K562 (cell line): ENCODE measurements around the gene PKHD1. TPM values are rescaled to one million over a fixed set of nuclear protein-coding genes. Genes with fewer than 3 reads are reported as not detected.

Source experiments
- ATAC-seq: fragments of 200-7000 bp; cut with Tn5 transposase; 3 replicates; pipeline ENCODE4 v1.9.1; 2020; ENCODE audit warnings: moderate library complexity
- BruUV-seq: library from RNA; stranded (reverse); fragments of 400-500 nt; replicated peaks from 2 replicates; lab custom pipeline; 2021; lab: Mats Ljungman, UMichigan
- CTCF ChIA-PET: fragments of 300-600 bp; formaldehyde crosslinking; extraction: SDS; loops from one replicate; lab custom pipeline; 2021; ENCODE audit warnings: low intra/inter-chr PET ratio; lab: Yijun Ruan, JAX
- POLR2A ChIA-PET: fragments of 300-600, 350-650 bp; sonication (Branson Sonifier 250); formaldehyde crosslinking; extraction: SDS; loops from one replicate; lab custom pipeline; 2021; ENCODE audit warnings: antibody characterized with exemption, inconsistent platforms; lab: Yijun Ruan, JAX
- DNase-seq, 4 experiments: peaks; one replicate each; pipeline versions ENCODE4 v3.0.0 to v3.0.0-alpha.2; 2011 to 2018; ENCODE audit warnings: low spot score in 3 of 4, mixed read lengths in 3 of 4; ENCODE audit errors: extremely low read depth in 1 of 4
- FAIRE-seq: peaks from 2 replicates; lab custom pipeline; 2011; peaks lifted over from hg19 to GRCh38; lab: Jason Lieb, UNC
- H2AFZ ChIP-seq: 2 replicates; pipeline ENCODE4 v1.6.0; 2011; ENCODE audit warnings: low read depth, low read length, control low read depth, inconsistent platforms
- H3K27ac ChIP-seq: fragments of 200-600 bp; 3 replicates; pipeline ENCODE4 v1.8.0; 2011; ENCODE audit warnings: low read depth, mild to moderate bottlenecking, control low read depth, inconsistent platforms, low read length, moderate library complexity, mixed read lengths; ENCODE audit errors: extremely low read depth
- H3K27me3 ChIP-seq, 2 experiments: fragments of 300-600 bp in 1 of 2; 2 replicates in 1 of 2; 3 replicates in 1 of 2; pipeline versions ENCODE4 v1.6.0 to v1.8.0; 2011; ENCODE audit warnings: inconsistent platforms in 2 of 2, low read length in 2 of 2, mild to moderate bottlenecking in 1 of 2, mixed read lengths in 1 of 2, moderate library complexity in 1 of 2; ENCODE audit not compliant: control insufficient read depth in 2 of 2, insufficient read depth in 2 of 2
- H3K36me3 ChIP-seq: fragments of 300-600 bp; 3 replicates; pipeline ENCODE4 v1.8.0; 2011; ENCODE audit warnings: mild to moderate bottlenecking, low read length, inconsistent platforms; ENCODE audit not compliant: control insufficient read depth, insufficient read depth
- H3K4me1 ChIP-seq, 2 experiments: fragments of 200-600 bp in 1 of 2; replicated peaks in 1 of 2; 2 replicates in 1 of 2; 3 replicates in 1 of 2; pipeline versions ENCODE4 v1.5.1 to v1.8.0; 2011; ENCODE audit warnings: inconsistent platforms in 2 of 2, low read length in 2 of 2, mild to moderate bottlenecking in 1 of 2, mixed read lengths in 1 of 2, moderate library complexity in 1 of 2; ENCODE audit not compliant: control insufficient read depth in 2 of 2, insufficient read depth in 2 of 2
- H3K4me2 ChIP-seq: 2 replicates; pipeline ENCODE4 v1.6.1; 2011; ENCODE audit warnings: low read length, control low read depth, inconsistent platforms, mixed read lengths; ENCODE audit not compliant: insufficient read depth
- H3K4me3 ChIP-seq: fragments of 200-600 bp; sonication (generic), shearing (Covaris generic); 2 replicates; pipeline ENCODE4 v1.5.1; 2016; ENCODE audit warnings: control low read depth, inconsistent platforms
- H3K79me2 ChIP-seq: fragments of 200-600 bp; 3 replicates; pipeline ENCODE4 v1.8.0; 2011; ENCODE audit warnings: low read length, inconsistent platforms; ENCODE audit not compliant: control insufficient read depth, insufficient read depth
- H3K9ac ChIP-seq, 2 experiments: 2 replicates each; pipeline versions ENCODE4 v1.6.0 to v1.6.1; 2011; ENCODE audit warnings: low read depth in 2 of 2, low read length in 2 of 2, control low read depth in 1 of 2, inconsistent platforms in 1 of 2, mild to moderate bottlenecking in 1 of 2, mixed read lengths in 1 of 2; ENCODE audit not compliant: insufficient read depth in 1 of 2
- H3K9me1 ChIP-seq: one replicate; pipeline ENCODE4 v1.6.0; 2011; ENCODE audit warnings: inconsistent platforms, mild to moderate bottlenecking, low read length, moderate library complexity; ENCODE audit not compliant: control insufficient read depth, insufficient read depth
- H3K9me3 ChIP-seq: replicated peaks from 2 replicates; pipeline ENCODE4 v1.5.1; 2011; ENCODE audit warnings: low read depth, low read length, inconsistent platforms; ENCODE audit not compliant: control insufficient read depth, insufficient read depth
- H4K20me1 ChIP-seq: replicated peaks from 2 replicates; pipeline ENCODE4 v1.6.1; 2011; ENCODE audit warnings: low read length, inconsistent platforms, mixed read lengths; ENCODE audit not compliant: control insufficient read depth, insufficient read depth
- C11orf30 ChIP-seq: fragments of 450-650 bp; IDR thresholded peaks from 2 replicates; pipeline ENCODE4 v1.6.1; 2016; ENCODE audit warnings: low read depth, mild to moderate bottlenecking
- CCNT2 ChIP-seq: IDR thresholded peaks from 2 replicates; pipeline ENCODE4 v1.6.1; 2011; ENCODE audit warnings: borderline replicate concordance, low read depth, mild to moderate bottlenecking, moderate library complexity, mixed read lengths, low read length; ENCODE audit not compliant: insufficient read length; ENCODE audit errors: extremely low read depth
- MCM5 ChIP-seq: fragments of 450-650 bp; IDR thresholded peaks from 2 replicates; pipeline ENCODE4 v1.6.1; 2016; ENCODE audit warnings: low read depth
- NEUROD1 ChIP-seq: fragments of 150-350 bp; IDR thresholded peaks from 2 replicates; pipeline ENCODE4 v1.6.1; 2014; ENCODE audit warnings: borderline replicate concordance, low read length, low read depth; ENCODE audit not compliant: partially characterized antibody
- PHF21A ChIP-seq: fragments of 450-650 bp; IDR thresholded peaks from 2 replicates; pipeline ENCODE4 v1.6.1; 2017; ENCODE audit warnings: low read depth, borderline replicate concordance
- SMC3 ChIP-seq: conservative IDR thresholded peaks from 2 replicates; pipeline ENCODE4 v1.6.1; 2011; ENCODE audit warnings: low read depth, low read length, improper control_type of control experiment; ENCODE audit not compliant: insufficient read depth
- XRCC4 ChIP-seq: IDR thresholded peaks from one replicate; pipeline ENCODE4 v1.6.1; 2011; ENCODE audit not compliant: insufficient read depth, insufficient read length; ENCODE audit errors: extremely low read depth
- ZBTB1 ChIP-seq: sonication (generic); formaldehyde crosslinking; IDR thresholded peaks from 2 replicates; pipeline ENCODE4 v1.8.1; 2023; ENCODE audit warnings: missing genetic modification reagents, low read depth, mild to moderate bottlenecking, borderline replicate concordance
- ZBTB9 ChIP-seq: fragments of 450-650 bp; formaldehyde crosslinking; IDR thresholded peaks from 2 replicates; pipeline ENCODE4 v1.4.0; 2020; ENCODE audit warnings: mild to moderate bottlenecking, moderate library complexity
- ZEB2 ChIP-seq: fragments of 450-650 bp; IDR thresholded peaks from 2 replicates; pipeline ENCODE4 v1.6.1; 2016
- ZNF134 ChIP-seq: fragments of 250-450 bp; sonication (Bioruptor Pico); conservative IDR thresholded peaks from 2 replicates; pipeline ENCODE4 v1.4.0; 2020
- ZNF239 ChIP-seq: fragments of 250-450 bp; sonication (Bioruptor Pico); IDR thresholded peaks from 2 replicates; pipeline ENCODE4 v1.4.0; 2020; ENCODE audit warnings: mild to moderate bottlenecking
- ZNF444 ChIP-seq: fragments of 250-450 bp; sonication (Bioruptor Pico); IDR thresholded peaks from 2 replicates; pipeline ENCODE4 v1.4.0; 2020; ENCODE audit warnings: mild to moderate bottlenecking, moderate library complexity
- WGBS: fragments of 100-300 bp; shearing (Covaris generic); methylation state at CpG from one replicate; pipeline ENCODE4 v1.1.6; 2016; ENCODE audit warnings: low coverage, mixed read lengths; ENCODE audit not compliant: insufficient coverage; ENCODE audit errors: missing lambda C conversion rate; 5-methylcytosine and 5-hydroxymethylcytosine counted together
- in situ Hi-C: fragments of 300-500 bp; cut with MboI; formaldehyde crosslinking; loops from 4 replicates; pipeline ENCODE4 v1.15.0; 2018; ENCODE audit warnings: inconsistent platforms, mixed read lengths
- intact Hi-C: fragments of 100-400 bp; cut with micrococcal nuclease; formaldehyde crosslinking; loops from 2 replicates; pipeline ENCODE4 v1.14.2; 2022
- polyA plus RNA-seq, 8 experiments: library from polyadenylated mRNA; depleted of rRNA in 4 of 8; stranded (reverse) in 5 of 8; unstranded in 3 of 8; fragments of >200 nt; fragmentation: Nextera tagmentation in 2 of 8; fragmentation: Illumina TruSeq in 1 of 8; extraction: Ambion mirVana in 2 of 8; extraction: Trizol in 1 of 8; gene quantifications; 2 replicates each; pipeline versions ENCODE4 v1.2.1 to v1.2.3, GENCODE V29; 2011 to 2014; ENCODE audit warnings: inconsistent platforms in 1 of 8, missing spikeins in 1 of 8
- total RNA-seq, 7 experiments: library from RNA; depleted of rRNA in 6 of 7; stranded (reverse); fragments of >200 nt in 6 of 7; fragmentation: Illumina TruSeq in 2 of 7; extraction: Trizol in 2 of 7; gene quantifications; 2 replicates each; pipeline versions ENCODE4 v1.2.1 to v1.2.3, GENCODE V29; 2011 to 2021; ENCODE audit warnings: low replicate concordance in 1 of 7
- TF ChIP-seq, protein P1 (sequence below), 3 experiments: fragments of 200-800 bp in 1 of 3; fragments of 250-450 bp in 1 of 3; fragments of 450-650 bp in 1 of 3; sonication (Bioruptor Pico) in 1 of 3; sonication (Bioruptor generic) in 1 of 3; formaldehyde crosslinking in 1 of 3; IDR thresholded peaks; 2 replicates each; pipeline versions ENCODE4 v1.6.1 to v1.8.0; 2016 to 2022; ENCODE audit warnings: mild to moderate bottlenecking in 2 of 3, missing genetic modification characterization in 2 of 3, missing compliant biosample characterization in 1 of 3, moderate library complexity in 1 of 3
- TF ChIP-seq, protein P2 (sequence below): fragments of 250-450 bp; sonication (Bioruptor Pico); IDR thresholded peaks from 2 replicates; pipeline ENCODE4 v1.5.0; 2021; ENCODE audit warnings: mild to moderate bottlenecking, moderate library complexity

The PKHD1 gene
- total and polyA plus RNA-seq, 9 of the 15 experiments (the other 6 are each of a cell fraction or from before 2014, with no cell fraction given) = 0.01 to 0.04 (median 0.01) TPM; not detected in 6

GRCh38 chr6:52019092-52019491 is 68.3 kb downstream of the PKHD1 start:
- no TSS peak for BruUV-seq
- H3K79me2 ChIP-seq = no peaks in the 10 kb centered on the region
- ChIA-PET CTCF (no interaction called here), POLR2A (interaction anchor here (1.0 kb wide), 1 partner anchor 11 kb away, joined by 3 read pairs; no protein-coding TSS in a partner anchor)
- no peak for FAIRE-seq
- H3K4me2 ChIP-seq = no peak overlapping the region
- no peak for ATAC-seq
- intact Hi-C loops (no loop called here), in situ Hi-C loops (loop anchor here (25.0 kb wide), 2 partner anchors 1207 to 1882 kb away; partner anchors contain the start of gene TFAP2B)
- H4K20me1 ChIP-seq = no peaks in the 10 kb centered on the region
- H3K9ac ChIP-seq = no peak overlapping the region
- WGBS = 3% methylated on average over 3 of the region's 3 CpGs
- H3K27ac ChIP-seq = no peak overlapping the region
- no peak for DNase-seq
- no peaks in the 10 kb centered on the region for H3K4me1 ChIP-seq
- H3K27me3 ChIP-seq = peaks cover 0 to 4% of the 10 kb centered on the region in 2 experiments; a peak in 2 of 5 replicates
- no peaks in the 10 kb centered on the region for H3K9me3 ChIP-seq
- H3K4me3 ChIP-seq = no peak overlapping the region
- H2AFZ ChIP-seq = no peak overlapping the region
- H3K9me1 ChIP-seq = no peaks in the 10 kb centered on the region
- H3K36me3 ChIP-seq = no peaks in the 10 kb centered on the region
- TF ChIP-seq CCNT2 (no peak), MCM5 (no peak), SMC3 (no peak), NEUROD1 (no peak), ZBTB9 (CRISPR knock-in tag) (no peak), PHF21A (no peak), ZEB2 (no peak), XRCC4 (no peak), ZNF444 (no peak), ZBTB1 (CRISPR knock-in tag) (no peak), C11orf30 (no peak), ZNF134 (CRISPR knock-in tag) (no peak), ZNF239 (CRISPR knock-in tag) (no peak)
- TF ChIP-seq, protein P1, sequence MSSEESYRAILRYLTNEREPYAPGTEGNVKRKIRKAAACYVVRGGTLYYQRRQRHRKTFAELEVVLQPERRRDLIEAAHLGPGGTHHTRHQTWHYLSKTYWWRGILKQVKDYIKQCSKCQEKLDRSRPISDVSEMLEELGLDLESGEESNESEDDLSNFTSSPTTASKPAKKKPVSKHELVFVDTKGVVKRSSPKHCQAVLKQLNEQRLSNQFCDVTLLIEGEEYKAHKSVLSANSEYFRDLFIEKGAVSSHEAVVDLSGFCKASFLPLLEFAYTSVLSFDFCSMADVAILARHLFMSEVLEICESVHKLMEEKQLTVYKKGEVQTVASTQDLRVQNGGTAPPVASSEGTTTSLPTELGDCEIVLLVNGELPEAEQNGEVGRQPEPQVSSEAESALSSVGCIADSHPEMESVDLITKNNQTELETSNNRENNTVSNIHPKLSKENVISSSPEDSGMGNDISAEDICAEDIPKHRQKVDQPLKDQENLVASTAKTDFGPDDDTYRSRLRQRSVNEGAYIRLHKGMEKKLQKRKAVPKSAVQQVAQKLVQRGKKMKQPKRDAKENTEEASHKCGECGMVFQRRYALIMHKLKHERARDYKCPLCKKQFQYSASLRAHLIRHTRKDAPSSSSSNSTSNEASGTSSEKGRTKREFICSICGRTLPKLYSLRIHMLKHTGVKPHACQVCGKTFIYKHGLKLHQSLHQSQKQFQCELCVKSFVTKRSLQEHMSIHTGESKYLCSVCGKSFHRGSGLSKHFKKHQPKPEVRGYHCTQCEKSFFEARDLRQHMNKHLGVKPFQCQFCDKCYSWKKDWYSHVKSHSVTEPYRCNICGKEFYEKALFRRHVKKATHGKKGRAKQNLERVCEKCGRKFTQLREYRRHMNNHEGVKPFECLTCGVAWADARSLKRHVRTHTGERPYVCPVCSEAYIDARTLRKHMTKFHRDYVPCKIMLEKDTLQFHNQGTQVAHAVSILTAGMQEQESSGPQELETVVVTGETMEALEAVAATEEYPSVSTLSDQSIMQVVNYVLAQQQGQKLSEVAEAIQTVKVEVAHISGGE (CRISPR knock-in tag; IDR thresholded peaks at IDR 0.05) = no peak
- TF ChIP-seq, protein P2, sequence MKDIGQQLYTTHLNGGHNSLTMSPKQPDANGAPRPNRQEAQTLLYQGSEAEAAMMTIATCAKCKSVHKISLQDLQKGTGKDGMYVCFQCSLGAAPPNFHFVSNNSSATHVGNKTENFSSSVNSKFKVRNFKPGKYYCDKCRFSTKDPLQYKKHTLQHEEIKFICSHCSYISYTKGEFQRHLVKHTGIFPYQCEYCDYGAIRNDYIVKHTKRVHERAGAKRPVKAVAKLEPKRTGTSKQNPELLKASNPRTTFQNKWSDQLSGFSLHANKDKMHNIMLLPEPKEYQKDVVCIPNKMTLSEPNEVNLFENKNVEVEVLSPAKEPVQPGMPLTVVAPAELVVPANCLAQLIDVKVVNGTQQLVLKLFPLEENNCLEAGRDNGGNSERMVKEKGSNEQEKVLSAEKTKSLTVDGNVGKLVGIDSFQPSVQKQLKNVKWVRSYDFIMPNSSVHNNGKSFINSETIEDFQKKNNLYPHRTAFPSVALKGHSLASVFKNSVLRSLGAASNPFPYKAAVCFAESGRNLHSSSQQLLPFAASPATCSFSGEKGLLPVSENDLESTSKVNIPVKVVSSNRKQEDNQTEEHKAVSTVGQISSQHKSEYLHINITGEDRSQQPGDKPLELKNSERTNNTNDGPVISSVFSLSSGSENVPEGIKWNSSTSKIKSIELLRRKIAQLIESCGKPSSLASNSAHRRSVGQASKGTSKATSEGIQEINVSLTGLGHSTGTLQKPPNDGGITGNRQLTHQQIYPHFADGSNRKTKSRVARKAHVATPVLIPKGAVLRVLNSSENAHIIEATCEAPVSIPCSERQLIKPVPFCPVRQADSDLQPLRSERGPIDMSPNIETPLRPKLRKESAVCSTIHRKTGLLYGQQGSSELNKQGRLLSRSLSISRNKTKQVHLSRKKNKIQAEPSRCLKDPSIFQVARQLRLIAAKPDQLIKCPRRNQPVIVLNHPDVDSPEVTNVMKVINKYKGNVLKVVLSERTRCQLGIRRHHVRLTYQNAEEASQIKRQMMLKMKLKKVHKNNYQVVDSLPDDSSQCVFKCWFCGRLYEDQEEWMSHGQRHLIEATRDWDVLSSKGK = no peak
